GM12873 (cell line): ENCODE measurements around the gene RAB1A.

Experiments
- TF ChIP-seq, protein P1 (sequence below): IDR thresholded peaks from 2 replicates; pipeline ENCODE4 v1.5.1; 2012; ENCODE audit warnings: low read depth, mild to moderate bottlenecking, moderate library complexity, low read length, control low read depth; ENCODE audit not compliant: insufficient read depth; ENCODE audit errors: missing control alignments

The RAB1A gene

DNA sequence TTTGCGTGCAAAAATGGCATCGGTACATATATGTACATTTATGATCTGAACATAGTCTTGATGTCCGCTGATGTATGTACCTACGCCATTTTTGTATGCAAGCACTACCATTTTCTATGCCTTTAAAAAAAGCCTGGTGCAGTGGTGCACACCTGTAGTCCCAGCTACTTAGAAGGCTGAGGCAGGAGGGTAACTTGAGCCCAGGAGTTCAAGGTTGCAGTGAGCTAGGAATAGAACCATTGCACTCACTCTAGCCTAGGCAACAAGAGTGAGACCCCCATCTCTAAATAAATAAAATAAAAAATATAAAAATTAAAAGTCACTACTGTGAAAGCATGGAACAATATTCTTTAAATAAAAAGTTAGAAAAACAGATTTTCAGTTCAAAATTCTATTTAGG, 16.7 kb downstream of the RAB1A start:
- TF ChIP-seq, protein P1, sequence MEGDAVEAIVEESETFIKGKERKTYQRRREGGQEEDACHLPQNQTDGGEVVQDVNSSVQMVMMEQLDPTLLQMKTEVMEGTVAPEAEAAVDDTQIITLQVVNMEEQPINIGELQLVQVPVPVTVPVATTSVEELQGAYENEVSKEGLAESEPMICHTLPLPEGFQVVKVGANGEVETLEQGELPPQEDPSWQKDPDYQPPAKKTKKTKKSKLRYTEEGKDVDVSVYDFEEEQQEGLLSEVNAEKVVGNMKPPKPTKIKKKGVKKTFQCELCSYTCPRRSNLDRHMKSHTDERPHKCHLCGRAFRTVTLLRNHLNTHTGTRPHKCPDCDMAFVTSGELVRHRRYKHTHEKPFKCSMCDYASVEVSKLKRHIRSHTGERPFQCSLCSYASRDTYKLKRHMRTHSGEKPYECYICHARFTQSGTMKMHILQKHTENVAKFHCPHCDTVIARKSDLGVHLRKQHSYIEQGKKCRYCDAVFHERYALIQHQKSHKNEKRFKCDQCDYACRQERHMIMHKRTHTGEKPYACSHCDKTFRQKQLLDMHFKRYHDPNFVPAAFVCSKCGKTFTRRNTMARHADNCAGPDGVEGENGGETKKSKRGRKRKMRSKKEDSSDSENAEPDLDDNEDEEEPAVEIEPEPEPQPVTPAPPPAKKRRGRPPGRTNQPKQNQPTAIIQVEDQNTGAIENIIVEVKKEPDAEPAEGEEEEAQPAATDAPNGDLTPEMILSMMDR, result no peak

DNA sequence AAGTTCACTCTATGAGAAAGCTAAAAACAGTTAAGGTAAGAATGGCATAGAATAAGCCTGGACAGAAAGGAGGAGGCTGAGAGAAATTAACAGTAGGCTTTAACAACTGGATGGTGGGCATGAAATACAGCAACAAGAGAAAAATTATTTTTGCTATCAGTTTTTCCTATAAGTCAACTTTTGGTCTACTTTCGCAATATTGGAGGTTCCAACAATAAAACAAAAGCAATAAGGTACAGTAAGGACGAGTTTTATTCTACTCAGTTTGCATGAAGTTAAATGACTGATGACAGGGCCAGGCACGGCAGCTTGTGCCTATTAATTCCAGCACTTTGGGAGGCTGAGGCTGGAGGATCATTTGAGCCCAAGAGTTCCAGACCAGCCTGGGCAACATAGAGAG, 17.3 kb downstream of the RAB1A start:
- TF ChIP-seq, protein P1, result no peak

DNA sequence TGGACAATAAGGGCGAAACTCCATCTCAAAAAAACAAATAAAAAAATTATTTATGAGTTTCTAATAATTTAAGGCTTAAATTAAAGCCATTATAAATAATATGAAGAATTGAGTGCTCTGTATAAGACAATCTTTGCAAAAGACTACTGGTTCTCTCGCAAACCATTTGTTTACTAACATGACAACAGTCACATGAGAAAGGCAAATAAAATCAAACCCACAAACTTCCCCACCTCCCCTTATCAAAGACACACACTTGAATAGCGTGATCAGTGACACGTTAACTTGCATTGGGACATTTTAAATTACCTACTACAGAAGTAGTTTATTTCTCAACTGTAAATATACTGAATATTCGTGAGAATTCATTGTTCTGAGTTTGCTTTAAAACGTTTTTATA, 21.1 kb downstream of the RAB1A start:
- TF ChIP-seq, protein P1, result no peak

DNA sequence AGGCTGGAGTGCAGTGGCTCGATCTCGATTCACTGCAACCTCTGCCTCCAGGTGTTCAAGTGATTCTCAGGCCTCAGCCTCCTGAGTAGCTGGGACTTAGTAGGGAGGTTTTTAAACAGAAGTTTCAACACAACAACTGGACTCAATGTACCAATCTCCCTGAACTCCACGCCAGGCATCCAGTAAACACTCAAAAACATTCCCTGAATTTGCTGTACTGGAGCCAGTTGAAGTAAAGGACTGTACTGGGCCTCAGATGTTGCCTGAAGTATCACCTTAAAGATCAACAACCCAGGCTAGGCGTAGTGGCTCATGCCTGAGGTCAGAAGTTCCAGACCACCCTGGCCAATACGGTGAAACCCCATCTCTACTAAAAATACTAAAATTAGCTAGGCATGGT, 22.4 kb downstream of the RAB1A start:
- TF ChIP-seq, protein P1, result no peak

DNA sequence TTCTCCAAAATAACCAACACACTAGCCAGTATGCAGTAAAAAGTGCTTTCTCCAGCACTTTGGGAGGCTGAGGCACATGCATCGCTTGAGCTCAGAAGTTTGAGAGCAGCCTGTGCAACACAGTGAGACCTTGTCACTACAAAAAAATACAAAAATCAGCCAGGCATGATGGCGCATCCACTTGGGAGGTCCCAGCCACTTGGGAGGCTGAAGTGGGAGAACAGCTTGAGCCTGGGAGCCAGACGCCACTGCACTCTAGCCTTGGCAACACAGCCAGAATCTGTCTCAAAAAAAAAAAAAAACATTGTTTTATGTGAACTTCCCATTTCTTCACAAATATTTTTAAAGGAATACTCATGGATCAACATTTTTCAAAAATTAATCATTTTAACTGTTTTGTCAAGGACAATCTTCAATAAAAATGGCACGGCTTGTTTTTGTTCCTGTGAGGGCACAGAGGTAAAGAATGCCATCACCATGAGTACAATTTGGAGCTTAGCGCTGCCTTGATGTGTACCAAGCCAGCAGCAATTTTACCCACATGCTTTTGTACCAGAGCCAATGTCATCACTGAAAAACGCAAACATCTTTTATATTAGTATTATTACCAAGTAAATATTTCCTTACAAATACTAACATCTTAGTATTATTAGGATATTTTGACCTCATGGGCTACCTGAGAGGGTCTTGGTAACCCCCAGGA, 26.7 kb downstream of the RAB1A start:
- TF ChIP-seq, protein P1, result no peak

DNA sequence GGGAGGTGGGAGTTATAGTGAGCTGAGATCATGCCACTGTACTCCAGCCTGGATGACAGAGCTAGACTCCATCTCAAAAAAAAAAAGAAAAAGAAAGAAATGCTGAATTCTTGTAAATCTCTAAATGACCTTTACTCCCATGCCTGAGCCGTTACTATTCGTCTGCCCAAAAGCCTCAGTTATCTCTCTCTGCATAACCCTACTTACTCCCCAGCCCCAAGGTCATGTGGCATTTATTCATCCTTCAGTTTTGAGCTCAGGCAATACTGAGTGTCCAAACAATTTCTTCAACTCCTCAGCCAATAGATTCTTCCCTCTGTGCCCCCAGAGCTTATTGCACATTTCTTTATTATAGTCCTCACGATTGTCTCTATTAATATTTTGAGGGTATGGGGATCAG, 28.8 kb downstream of the RAB1A start:
- TF ChIP-seq, protein P1, result no peak

DNA sequence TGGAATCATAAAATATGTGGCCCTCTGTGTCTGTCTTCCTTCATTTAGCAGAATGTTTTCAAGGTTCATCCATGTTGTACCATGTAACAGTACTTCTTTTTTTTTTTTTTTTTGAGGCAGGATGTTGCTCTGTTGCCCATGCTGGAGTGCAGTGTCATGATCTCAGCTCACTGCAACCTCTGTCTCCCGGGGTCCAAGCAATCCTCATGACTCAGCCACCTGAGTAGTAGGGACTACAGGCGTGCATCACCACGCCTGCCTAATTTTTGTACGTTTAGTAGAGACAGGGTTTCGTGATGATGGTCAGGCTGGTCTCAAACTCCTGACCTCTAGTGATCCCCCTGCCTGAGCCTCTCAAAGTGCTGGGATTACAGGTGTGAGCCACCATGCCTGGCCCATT, 31.2 kb downstream of the RAB1A start:
- TF ChIP-seq, protein P1, result no peak
